Ramos (cell line): ENCODE measurements around the gene GATA2.

ENCODE experiments used
- in situ Hi-C: fragments of 300-500 bp; cut with MboI; formaldehyde crosslinking; loops from one replicate; pipeline ENCODE4 v1.14.3; 2022; ENCODE audit warnings: low sequenced_read_pairs; ENCODE audit not compliant: unreplicated experiment

GATA2 gene

GRCh38 chr3:128462931-128463330 lies 30.1 kb downstream of the GATA2 start:
- in situ Hi-C loops = no loop called here

- in situ Hi-C loops = no loop called here
These were observed 30.6 kb downstream of the GATA2 start for GRCh38 chr3:128462341-128462910.

- in situ Hi-C loops = no loop called here
These were observed 31.3 kb downstream of the GATA2 start for GRCh38 chr3:128461731-128462130.

- in situ Hi-C loops = no loop called here
These were observed 33.6 kb downstream of the GATA2 start for GRCh38 chr3:128459461-128459820.

- in situ Hi-C loops = no loop called here
These were observed 34.1 kb downstream of the GATA2 start for GRCh38 chr3:128458746-128459460.

- in situ Hi-C loops = no loop called here
These were observed 35.1 kb downstream of the GATA2 start for GRCh38 chr3:128457937-128458336.

GRCh38 chr3:128456776-128457715 lies 36.0 kb downstream of the GATA2 start:
- in situ Hi-C loops = no loop called here

GRCh38 chr3:128455786-128456748 lies 36.9 kb downstream of the GATA2 start:
- in situ Hi-C loops = no loop called here

GRCh38 chr3:128455116-128455515 lies 37.9 kb downstream of the GATA2 start:
- in situ Hi-C loops = no loop called here

GRCh38 chr3:128454310-128454618 lies 38.7 kb downstream of the GATA2 start:
- in situ Hi-C loops = no loop called here

GRCh38 chr3:128453501-128454309 lies 39.3 kb downstream of the GATA2 start:
- in situ Hi-C loops = no loop called here

- in situ Hi-C loops = no loop called here
These were observed 40.2 kb downstream of the GATA2 start for GRCh38 chr3:128452678-128453275.

GRCh38 chr3:128452120-128452519 lies 40.9 kb downstream of the GATA2 start:
- in situ Hi-C loops = no loop called here

- in situ Hi-C loops = no loop called here
These were observed 43.8 kb downstream of the GATA2 start for GRCh38 chr3:128449111-128449638.

GRCh38 chr3:128448491-128448890 lies 44.5 kb downstream of the GATA2 start:
- in situ Hi-C loops = no loop called here

GRCh38 chr3:128447561-128448013 lies 45.4 kb downstream of the GATA2 start:
- in situ Hi-C loops = no loop called here

GRCh38 chr3:128446821-128447220 lies 46.2 kb downstream of the GATA2 start:
- in situ Hi-C loops = no loop called here

- in situ Hi-C loops = no loop called here
These were observed 47.6 kb downstream of the GATA2 start for GRCh38 chr3:128445357-128445756.

GRCh38 chr3:128443771-128444170 lies 49.2 kb downstream of the GATA2 start:
- in situ Hi-C loops = no loop called here
